Measurements from ENCODE around the gene C2CD5.

GRCh38 chr12:22533155-22533554 is 11.2 kb downstream of the C2CD5 start:
- TF ChIP-seq CTCF (IDR thresholded peaks at IDR 0.05; ENCODE audit: poor library complexity, severe bottlenecking) (no peak), POLR2AphosphoS5 (IDR thresholded peaks at IDR 0.05) (no peak), SMC3 (conservative IDR thresholded peaks at IDR 0.05; ENCODE audit: poor library complexity) (no peak)

All from neural cell (in vitro differentiated cells).